KBM-7 (cell line): ENCODE data around the gene WDR18.

Experiments used
- DNase-seq: peaks from one replicate; pipeline ENCODE4 v3.0.0-alpha.2; 2015
- in situ Hi-C: fragments of 300-500 bp; cut with MboI; formaldehyde crosslinking; loops from 2 replicates; pipeline ENCODE4 v1.14.3; 2020; ENCODE audit warnings: low sequenced_read_pairs, low pct_unique_long_range_greater_than_20kb, mixed read lengths

The WDR18 gene

DNA sequence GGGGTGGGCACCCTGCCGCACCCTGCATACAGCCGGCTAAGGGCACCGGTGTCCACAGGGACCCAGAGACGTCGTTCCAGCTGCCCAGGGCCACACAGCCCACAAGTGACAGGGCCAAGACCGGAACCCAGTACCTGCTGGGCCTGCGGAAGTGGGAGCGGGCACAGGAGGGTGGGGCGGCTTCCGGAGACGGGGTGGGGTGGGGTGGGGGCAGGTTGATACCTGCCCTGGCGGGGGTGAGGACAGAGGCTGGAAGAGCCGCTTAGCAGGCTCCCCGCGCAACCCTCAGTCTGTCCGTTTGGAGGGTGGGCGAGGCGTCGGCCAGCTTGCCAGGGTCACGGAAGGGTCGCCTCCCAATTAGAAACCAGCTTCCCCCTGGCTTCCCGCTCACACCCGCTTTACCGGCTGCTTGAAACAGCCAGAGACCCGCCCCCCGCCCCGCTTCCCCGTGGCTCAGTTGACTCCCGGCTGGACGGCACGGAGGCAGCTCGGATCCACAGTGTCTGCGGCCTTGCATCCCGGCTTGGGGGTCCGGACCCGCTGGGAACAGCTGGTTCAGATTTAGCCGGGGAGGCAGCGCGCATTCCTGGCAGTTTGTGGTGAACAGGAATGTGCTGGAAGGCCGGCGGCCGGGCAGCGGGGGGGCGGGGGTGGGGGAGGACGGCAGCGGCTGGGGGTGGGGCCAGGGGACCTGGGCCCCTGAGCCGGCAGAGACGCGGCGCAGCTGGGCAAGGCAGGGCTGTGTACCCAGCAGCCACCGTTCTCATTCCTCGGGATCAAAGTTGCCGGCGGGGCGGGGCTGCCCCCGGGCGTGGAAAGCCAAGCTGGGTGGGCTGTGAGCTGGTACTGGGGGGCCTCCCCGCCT is 44.1 kb downstream of the WDR18 start:
- DNase-seq = peak; percentile 58
- in situ Hi-C loops = no loop called here

- in situ Hi-C loops = no loop called here
- no peak for DNase-seq
Observed at GRCh38 chr19:1032264-1032867, 48.2 kb downstream of the WDR18 start.

DNA sequence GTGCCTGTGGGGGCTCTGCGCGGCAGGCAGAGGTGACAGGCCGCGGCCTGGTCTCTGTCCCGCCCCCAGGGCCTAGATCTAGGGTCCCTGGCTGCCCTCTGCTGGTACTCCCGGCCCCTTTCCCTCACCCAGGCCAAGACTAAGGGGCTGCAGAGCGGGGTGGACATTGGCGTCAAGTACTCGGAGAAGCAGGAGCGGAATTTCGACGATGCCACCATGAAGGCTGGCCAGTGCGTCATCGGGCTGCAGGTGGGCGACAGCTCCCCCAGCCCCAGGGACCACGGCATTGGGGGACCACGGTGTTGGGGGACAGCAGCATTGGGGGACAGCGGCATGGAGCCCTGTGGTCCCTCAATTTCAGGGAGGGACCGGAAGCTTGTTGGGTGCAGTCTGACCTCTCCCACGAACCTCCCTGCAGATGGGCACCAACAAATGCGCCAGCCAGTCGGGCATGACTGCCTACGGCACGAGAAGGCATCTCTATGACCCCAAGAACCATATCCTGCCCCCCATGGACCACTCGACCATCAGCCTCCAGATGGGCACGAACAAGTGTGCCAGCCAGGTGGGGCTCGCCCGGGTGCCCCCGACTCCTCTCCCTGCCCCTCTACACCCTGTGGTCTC is 52.0 kb downstream of the WDR18 start:
- DNase-seq = no peak
- in situ Hi-C loops = no loop called here

GRCh38 chr19:1037621-1038064 is 53.5 kb downstream of the WDR18 start:
- DNase-seq = no peak
- in situ Hi-C loops = no loop called here

GRCh38 chr19:1038978-1039645 is 55.0 kb downstream of the WDR18 start:
- no peak for DNase-seq

GRCh38 chr19:1039646-1040475 is 55.7 kb downstream of the WDR18 start, which contains the start of gene ABCA7:
Gene ABCA7, plus strand, starts transcription at chr19:1040107. Its CDS starts 1,255 bp downstream, at chr19:1041362.
- peak; percentile 98 for DNase-seq
- in situ Hi-C loops = no loop called here

More at GRCh38 chr19:1038978-1039645, 55.0 kb downstream of the WDR18 start:
- in situ Hi-C loops = no loop called here

DNA sequence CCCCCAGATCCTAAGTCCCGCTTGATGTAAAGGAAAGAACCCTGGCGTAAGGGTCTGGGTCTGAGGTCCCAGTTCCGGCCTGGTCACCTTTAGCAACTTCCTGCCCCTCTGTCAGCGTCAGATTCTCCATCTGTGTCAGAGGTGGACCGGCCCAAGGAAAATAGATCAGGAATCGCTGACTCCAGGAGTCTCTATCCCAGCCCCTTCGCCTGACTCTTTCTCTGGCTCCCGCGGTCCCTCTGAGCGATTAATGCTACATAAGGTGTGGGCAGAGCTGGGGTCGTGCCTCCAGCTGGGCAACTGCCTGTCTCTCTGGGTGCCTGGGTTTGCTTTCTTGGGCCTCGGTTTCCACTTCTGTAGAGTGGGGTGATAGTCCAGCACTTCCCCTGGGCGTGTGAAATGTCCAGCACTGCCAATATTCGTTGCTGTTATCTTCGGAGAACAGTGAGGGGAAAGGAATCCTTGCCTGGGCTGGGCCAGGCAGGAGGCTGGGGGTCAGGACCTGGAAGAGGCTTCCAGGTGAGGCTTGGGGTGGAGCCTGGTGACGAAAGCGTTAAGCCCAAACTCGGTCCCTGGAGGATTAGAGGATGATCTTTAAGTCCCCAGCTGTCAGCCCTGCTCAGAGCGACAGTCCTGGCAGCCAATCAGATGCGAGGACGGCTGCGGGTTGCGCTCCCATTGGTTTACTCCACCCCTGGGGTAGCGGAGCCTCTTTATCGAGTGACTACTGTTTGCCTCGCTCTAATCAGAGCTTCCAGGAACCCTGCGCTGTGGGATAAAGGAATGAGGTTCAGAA is 56.5 kb downstream of the WDR18 start:
- in situ Hi-C loops = no loop called here
- peak; percentile 82 for DNase-seq

GRCh38 chr19:1041272-1041834 is 57.2 kb downstream of the WDR18 start:
- DNase-seq = no peak
- in situ Hi-C loops = no loop called here

- DNase-seq = no peak
- in situ Hi-C loops = no loop called here
Observed at GRCh38 chr19:1041835-1042685, 57.9 kb downstream of the WDR18 start.

GRCh38 chr19:1042689-1043511 is 58.8 kb downstream of the WDR18 start:
- in situ Hi-C loops = no loop called here

More at GRCh38 chr19:1042689-1043511, 58.8 kb downstream of the WDR18 start:
- DNase-seq = no peak
